ENCODE data around the gene STK24.

DNA sequence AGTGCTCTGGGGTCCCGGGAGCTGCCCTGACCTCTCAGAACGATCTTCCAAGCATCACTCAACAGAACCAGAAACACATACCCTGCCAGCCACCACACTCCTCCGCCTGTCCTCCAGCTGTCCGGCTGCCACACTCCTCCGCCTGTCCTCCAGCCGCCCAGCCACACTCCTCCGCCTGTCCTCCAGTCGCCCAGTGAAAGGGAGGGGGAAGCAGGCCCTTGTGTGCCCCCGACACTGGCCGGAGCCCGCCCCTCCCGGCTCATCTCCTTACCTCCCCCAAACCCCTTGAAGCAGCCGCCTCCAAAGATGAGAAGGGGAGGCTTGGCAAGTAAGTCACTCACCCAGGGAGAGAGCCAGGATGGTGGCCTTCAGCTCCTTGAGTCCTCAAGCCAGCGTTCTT, 40.2 kb downstream of the STK24 start:
- TF ChIP-seq, protein P1, sequence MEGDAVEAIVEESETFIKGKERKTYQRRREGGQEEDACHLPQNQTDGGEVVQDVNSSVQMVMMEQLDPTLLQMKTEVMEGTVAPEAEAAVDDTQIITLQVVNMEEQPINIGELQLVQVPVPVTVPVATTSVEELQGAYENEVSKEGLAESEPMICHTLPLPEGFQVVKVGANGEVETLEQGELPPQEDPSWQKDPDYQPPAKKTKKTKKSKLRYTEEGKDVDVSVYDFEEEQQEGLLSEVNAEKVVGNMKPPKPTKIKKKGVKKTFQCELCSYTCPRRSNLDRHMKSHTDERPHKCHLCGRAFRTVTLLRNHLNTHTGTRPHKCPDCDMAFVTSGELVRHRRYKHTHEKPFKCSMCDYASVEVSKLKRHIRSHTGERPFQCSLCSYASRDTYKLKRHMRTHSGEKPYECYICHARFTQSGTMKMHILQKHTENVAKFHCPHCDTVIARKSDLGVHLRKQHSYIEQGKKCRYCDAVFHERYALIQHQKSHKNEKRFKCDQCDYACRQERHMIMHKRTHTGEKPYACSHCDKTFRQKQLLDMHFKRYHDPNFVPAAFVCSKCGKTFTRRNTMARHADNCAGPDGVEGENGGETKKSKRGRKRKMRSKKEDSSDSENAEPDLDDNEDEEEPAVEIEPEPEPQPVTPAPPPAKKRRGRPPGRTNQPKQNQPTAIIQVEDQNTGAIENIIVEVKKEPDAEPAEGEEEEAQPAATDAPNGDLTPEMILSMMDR (IDR thresholded peaks at IDR 0.05) = no peak
- no peak for TF ChIP-seq POLR2A (IDR thresholded peaks at IDR 0.05)
